ENCODE results near the gene SNX10. TPM values are rescaled to one million over a fixed set of nuclear protein-coding genes. Genes with fewer than 3 reads are reported as not detected.
A peak's percentile ranks its signal among the peaks of the same experiment; 100 is the strongest.

The SNX10 gene
- total RNA-seq, 2 donors from 2014 or later, result 9.8 to 12.4 TPM

GRCh38 chr7:26370011-26370410 is 78.3 kb downstream of the SNX10 start:
- H3K27me3 Mint-ChIP-seq, result peaks cover 7% of the 10 kb centered on the region
- H3K4me3 Mint-ChIP-seq, result no peak overlapping the region
- peaks cover 4% of the 10 kb centered on the region for H3K36me3 Mint-ChIP-seq (ENCODE audit: low read depth)
- ATAC-seq (peak; percentile 28), DNase-seq (no peak)
- no peaks in the 10 kb centered on the region for H3K9me3 ChIP-seq (ENCODE audit: control insufficient read depth, low read length, poor library complexity, severe bottlenecking)
- no peak overlapping the region for H3K27ac Mint-ChIP-seq
- H3K4me1 Mint-ChIP-seq, result peaks cover 3% of the 10 kb centered on the region

GRCh38 chr7:26372249-26372648 is 80.6 kb downstream of the SNX10 start:
- H3K4me1 Mint-ChIP-seq, result peaks cover 9% of the 10 kb centered on the region
- H3K27ac Mint-ChIP-seq, result no peak overlapping the region
- peaks cover 12% of the 10 kb centered on the region for H3K27me3 Mint-ChIP-seq
- peaks cover 4% of the 10 kb centered on the region for H3K36me3 Mint-ChIP-seq (ENCODE audit: low read depth)
- H3K9me3 ChIP-seq (ENCODE audit: control insufficient read depth, low read length, poor library complexity, severe bottlenecking), result no peaks in the 10 kb centered on the region
- H3K4me3 Mint-ChIP-seq, result no peak overlapping the region
- DNase-seq, result no peak
- no peak for ATAC-seq

GRCh38 chr7:26372704-26373103 is 81.0 kb downstream of the SNX10 start:
- Mint-ChIP-seq H3K4me1 (peaks cover 10% of the 10 kb centered on the region), H3K27ac (no peak overlapping the region), H3K36me3 (ENCODE audit: low read depth) (peaks cover 4% of the 10 kb centered on the region), H3K27me3 (peaks cover 14% of the 10 kb centered on the region), H3K4me3 (no peak overlapping the region)
- no peak for DNase-seq
- no peaks in the 10 kb centered on the region for H3K9me3 ChIP-seq (ENCODE audit: control insufficient read depth, low read length, poor library complexity, severe bottlenecking)
- ATAC-seq, result no peak

- H3K27ac Mint-ChIP-seq, result no peak overlapping the region
Observed at GRCh38 chr7:26374647-26375373, 83.1 kb downstream of the SNX10 start.

GRCh38 chr7:26375726-26376174 is 84.1 kb downstream of the SNX10 start:
- peaks cover 4% of the 10 kb centered on the region for H3K36me3 Mint-ChIP-seq (ENCODE audit: low read depth)
- H3K4me1 Mint-ChIP-seq, result peaks cover 7% of the 10 kb centered on the region
- DNase-seq (no peak), ATAC-seq (peak; percentile 9)
- H3K27me3 Mint-ChIP-seq, result peaks cover 32% of the 10 kb centered on the region
- no peak overlapping the region for H3K27ac Mint-ChIP-seq
- no peak overlapping the region for H3K4me3 Mint-ChIP-seq
- no peaks in the 10 kb centered on the region for H3K9me3 ChIP-seq (ENCODE audit: control insufficient read depth, low read length, poor library complexity, severe bottlenecking)

More at GRCh38 chr7:26374647-26375373, 83.1 kb downstream of the SNX10 start:
- Mint-ChIP-seq H3K27me3 (peaks cover 31% of the 10 kb centered on the region), H3K36me3 (ENCODE audit: low read depth) (peaks cover 4% of the 10 kb centered on the region), H3K4me3 (no peak overlapping the region), H3K4me1 (peaks cover 10% of the 10 kb centered on the region)
- no peaks in the 10 kb centered on the region for H3K9me3 ChIP-seq (ENCODE audit: control insufficient read depth, low read length, poor library complexity, severe bottlenecking)
- DNase-seq (no peak), ATAC-seq (no peak)

GRCh38 chr7:26376175-26376917 is 84.7 kb downstream of the SNX10 start:
- H3K4me1 Mint-ChIP-seq, result peaks cover 7% of the 10 kb centered on the region
- peak overlapping the region; percentile 84 for H3K4me3 Mint-ChIP-seq
- no peak overlapping the region for H3K27ac Mint-ChIP-seq
- H3K36me3 Mint-ChIP-seq (ENCODE audit: low read depth), result peaks cover 4% of the 10 kb centered on the region
- H3K27me3 Mint-ChIP-seq, result peaks cover 32% of the 10 kb centered on the region
- peak; percentile 9 to 30 (median 18) for DNase-seq
- ATAC-seq, result peak; percentile 44
- no peaks in the 10 kb centered on the region for H3K9me3 ChIP-seq (ENCODE audit: control insufficient read depth, low read length, poor library complexity, severe bottlenecking)

GRCh38 chr7:26378016-26378415 is 86.4 kb downstream of the SNX10 start:
- H3K4me3 Mint-ChIP-seq, result no peak overlapping the region
- H3K9me3 ChIP-seq (ENCODE audit: control insufficient read depth, low read length, poor library complexity, severe bottlenecking), result no peaks in the 10 kb centered on the region
- ATAC-seq (no peak), DNase-seq (no peak)
- H3K36me3 Mint-ChIP-seq (ENCODE audit: low read depth), result no peaks in the 10 kb centered on the region
- no peak overlapping the region for H3K27ac Mint-ChIP-seq
- peaks cover 7% of the 10 kb centered on the region for H3K4me1 Mint-ChIP-seq
- H3K27me3 Mint-ChIP-seq, result peaks cover 32% of the 10 kb centered on the region

- H3K4me1 Mint-ChIP-seq, result peaks cover 7% of the 10 kb centered on the region
- ATAC-seq, result no peak
- peaks cover 33% of the 10 kb centered on the region for H3K27me3 Mint-ChIP-seq
- H3K36me3 Mint-ChIP-seq (ENCODE audit: low read depth), result no peaks in the 10 kb centered on the region
- H3K27ac Mint-ChIP-seq, result no peak overlapping the region
- H3K4me3 Mint-ChIP-seq, result no peak overlapping the region
- H3K9me3 ChIP-seq (ENCODE audit: control insufficient read depth, low read length, poor library complexity, severe bottlenecking), result no peaks in the 10 kb centered on the region
- DNase-seq, result no peak
Observed at GRCh38 chr7:26379711-26380110, 88.0 kb downstream of the SNX10 start.

- H3K4me3 Mint-ChIP-seq, result no peak overlapping the region
- peaks cover 6% of the 10 kb centered on the region for H3K4me1 Mint-ChIP-seq
- no peaks in the 10 kb centered on the region for H3K36me3 Mint-ChIP-seq (ENCODE audit: low read depth)
- peaks cover 49% of the 10 kb centered on the region for H3K27me3 Mint-ChIP-seq
- ATAC-seq (no peak), DNase-seq (no peak)
- H3K27ac Mint-ChIP-seq, result no peak overlapping the region
- no peaks in the 10 kb centered on the region for H3K9me3 ChIP-seq (ENCODE audit: control insufficient read depth, low read length, poor library complexity, severe bottlenecking)
Observed at GRCh38 chr7:26381476-26382353, 90.1 kb downstream of the SNX10 start.

- H3K27ac Mint-ChIP-seq, result no peak overlapping the region
- no peak overlapping the region for H3K4me3 Mint-ChIP-seq
- no peaks in the 10 kb centered on the region for H3K9me3 ChIP-seq (ENCODE audit: control insufficient read depth, low read length, poor library complexity, severe bottlenecking)
- peaks cover 4% of the 10 kb centered on the region for H3K4me1 Mint-ChIP-seq
- DNase-seq, result no peak
- no peak for ATAC-seq
- peaks cover 55% of the 10 kb centered on the region for H3K27me3 Mint-ChIP-seq
- peaks cover 4% of the 10 kb centered on the region for H3K36me3 Mint-ChIP-seq (ENCODE audit: low read depth)
Observed at GRCh38 chr7:26385240-26385639, 93.6 kb downstream of the SNX10 start.

- H3K9me3 ChIP-seq (ENCODE audit: control insufficient read depth, low read length, poor library complexity, severe bottlenecking), result no peaks in the 10 kb centered on the region
- no peak overlapping the region for H3K27ac Mint-ChIP-seq
- H3K36me3 Mint-ChIP-seq (ENCODE audit: low read depth), result peaks cover 4% of the 10 kb centered on the region
- H3K4me1 Mint-ChIP-seq, result peaks cover 4% of the 10 kb centered on the region
- no peak overlapping the region for H3K4me3 Mint-ChIP-seq
- ATAC-seq (no peak), DNase-seq (no peak)
- peaks cover 66% of the 10 kb centered on the region for H3K27me3 Mint-ChIP-seq
Observed at GRCh38 chr7:26387731-26388130, 96.1 kb downstream of the SNX10 start.

GRCh38 chr7:26388256-26388655 is 96.6 kb downstream of the SNX10 start:
- DNase-seq (no peak), ATAC-seq (no peak)
- H3K9me3 ChIP-seq (ENCODE audit: control insufficient read depth, low read length, poor library complexity, severe bottlenecking), result no peaks in the 10 kb centered on the region
- Mint-ChIP-seq H3K36me3 (ENCODE audit: low read depth) (peaks cover 4% of the 10 kb centered on the region), H3K4me3 (no peak overlapping the region), H3K27ac (no peak overlapping the region), H3K27me3 (peaks cover 67% of the 10 kb centered on the region), H3K4me1 (peaks cover 4% of the 10 kb centered on the region)

GRCh38 chr7:26390016-26390415 is 98.4 kb downstream of the SNX10 start:
- peaks cover 67% of the 10 kb centered on the region for H3K27me3 Mint-ChIP-seq
- ATAC-seq (no peak), DNase-seq (no peak)
- peaks cover 4% of the 10 kb centered on the region for H3K36me3 Mint-ChIP-seq (ENCODE audit: low read depth)
- no peak overlapping the region for H3K27ac Mint-ChIP-seq
- H3K4me3 Mint-ChIP-seq, result no peak overlapping the region
- peaks cover 4% of the 10 kb centered on the region for H3K4me1 Mint-ChIP-seq
- no peaks in the 10 kb centered on the region for H3K9me3 ChIP-seq (ENCODE audit: control insufficient read depth, low read length, poor library complexity, severe bottlenecking)
